GM23248 (cell line): ENCODE data around the gene PSME4.

Experiments used
- EZH2 ChIP-seq: fragments of 200-600 bp; sonication (generic); IDR thresholded peaks from 2 replicates; pipeline ENCODE4 v1.6.1; 2018; ENCODE audit warnings: antibody characterized with exemption, mild to moderate bottlenecking; ENCODE audit not compliant: insufficient read depth, poor library complexity, severe bottlenecking
- EZH2phosphoT487 ChIP-seq: fragments of 200-600 bp; sonication (generic); IDR thresholded peaks from 2 replicates; pipeline ENCODE4 v1.6.1; 2018; ENCODE audit warnings: antibody characterized with exemption, moderate library complexity, mild to moderate bottlenecking, low read depth; ENCODE audit not compliant: insufficient read depth

DNA sequence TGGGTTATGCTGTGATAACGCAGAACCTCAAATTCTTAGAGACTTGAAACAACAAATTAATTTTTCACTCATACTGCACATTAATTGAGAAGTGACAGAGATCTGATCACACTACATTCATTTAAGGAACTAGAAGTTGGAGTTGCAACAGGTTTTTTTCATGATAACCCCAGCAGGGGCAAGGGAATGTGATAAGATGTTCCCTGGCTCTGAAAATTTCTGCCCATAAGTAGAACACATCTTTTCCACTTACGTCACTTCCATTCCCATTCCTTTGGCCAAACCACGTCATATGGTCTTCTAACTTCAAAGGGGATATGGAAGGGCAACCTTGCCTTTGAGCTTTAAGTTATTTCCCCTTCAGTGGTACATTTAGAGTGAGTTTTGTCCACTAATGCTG lies 29.7 kb upstream of the PSME4 start:
- no peak for TF ChIP-seq EZH2phosphoT487
- TF ChIP-seq EZH2 = no peak
